Epithelial cell of prostate (primary cell): Measurements from ENCODE around the gene RAB37.

ENCODE experiments used
- DNase-seq: peaks from one replicate; pipeline ENCODE4 v3.0.0-alpha.2; 2011; ENCODE audit warnings: low read depth, low spot score
- H3K27ac ChIP-seq: fragments of 450-650 bp; 2 replicates; pipeline ENCODE4 v1.5.1; 2017; ENCODE audit warnings: mild to moderate bottlenecking

The RAB37 gene, protein sequence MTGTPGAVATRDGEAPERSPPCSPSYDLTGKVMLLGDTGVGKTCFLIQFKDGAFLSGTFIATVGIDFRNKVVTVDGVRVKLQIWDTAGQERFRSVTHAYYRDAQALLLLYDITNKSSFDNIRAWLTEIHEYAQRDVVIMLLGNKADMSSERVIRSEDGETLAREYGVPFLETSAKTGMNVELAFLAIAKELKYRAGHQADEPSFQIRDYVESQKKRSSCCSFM

DNA sequence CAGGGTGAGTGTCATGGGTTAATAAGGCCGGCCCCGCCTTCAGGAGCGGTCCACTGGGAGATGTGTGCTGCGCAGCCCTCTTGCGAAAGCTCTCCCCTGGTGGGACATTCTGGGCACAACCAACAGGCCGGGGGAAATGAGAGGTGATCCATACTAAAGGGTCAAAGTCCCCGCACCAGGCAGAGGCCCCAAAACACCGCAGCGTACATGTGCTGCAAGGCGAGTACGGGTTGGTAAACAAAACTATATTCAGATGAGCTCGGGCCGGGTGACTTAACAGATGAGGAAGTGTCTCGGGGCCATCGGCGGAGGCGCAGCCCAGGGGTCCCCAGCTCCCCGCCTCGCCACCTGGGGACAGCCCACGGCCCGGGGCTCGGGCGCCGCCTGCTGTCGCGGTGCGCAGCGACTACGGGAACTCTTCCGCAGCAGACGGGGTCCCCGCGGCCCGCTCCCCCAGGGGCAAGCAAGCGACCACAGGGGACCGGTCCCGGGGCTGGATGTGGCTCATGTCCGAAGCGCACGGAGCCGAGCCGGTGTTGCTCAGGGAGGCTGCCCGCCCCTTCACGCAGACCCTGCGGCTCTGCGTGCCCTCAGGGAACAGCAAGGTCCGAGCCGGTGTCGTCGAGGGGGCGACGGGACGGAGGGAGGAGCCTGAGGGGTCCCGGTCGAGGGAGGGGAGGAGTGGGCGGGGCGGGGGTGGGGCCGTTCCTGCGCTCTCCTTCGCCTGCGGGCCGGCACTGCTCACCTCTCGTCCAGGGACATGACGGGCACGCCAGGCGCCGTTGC lies at the start of gene RAB37:
Gene RAB37 (plus strand): TSS at position 744 of the 786 bp plus-strand sequence. CDS start 17 bp downstream, at position 761.
- no peak within 1 kb of the TSS for H3K27ac ChIP-seq
- DNase-seq, result no peak

DNA sequence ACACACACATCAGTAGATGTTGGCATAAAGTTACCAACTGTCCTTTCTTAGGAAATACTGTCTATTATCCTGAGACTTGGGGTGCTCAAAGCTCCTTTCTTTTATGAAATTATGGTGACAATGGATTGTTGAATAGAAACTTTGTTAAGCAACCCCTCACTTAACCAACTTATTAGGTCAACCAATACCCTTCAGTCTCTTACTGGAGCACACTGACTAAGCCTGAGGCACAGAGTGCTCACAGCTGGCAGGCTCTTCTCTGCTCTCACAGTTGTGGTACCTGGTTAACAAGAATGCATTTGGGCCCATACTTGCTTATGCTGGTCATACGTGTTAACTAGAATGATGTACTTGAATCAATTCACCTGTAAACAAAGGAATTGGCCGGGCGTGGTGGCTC lies 49.2 kb upstream of the RAB37 start:
- H3K27ac ChIP-seq, result no peak overlapping the region
- no peak for DNase-seq

DNA sequence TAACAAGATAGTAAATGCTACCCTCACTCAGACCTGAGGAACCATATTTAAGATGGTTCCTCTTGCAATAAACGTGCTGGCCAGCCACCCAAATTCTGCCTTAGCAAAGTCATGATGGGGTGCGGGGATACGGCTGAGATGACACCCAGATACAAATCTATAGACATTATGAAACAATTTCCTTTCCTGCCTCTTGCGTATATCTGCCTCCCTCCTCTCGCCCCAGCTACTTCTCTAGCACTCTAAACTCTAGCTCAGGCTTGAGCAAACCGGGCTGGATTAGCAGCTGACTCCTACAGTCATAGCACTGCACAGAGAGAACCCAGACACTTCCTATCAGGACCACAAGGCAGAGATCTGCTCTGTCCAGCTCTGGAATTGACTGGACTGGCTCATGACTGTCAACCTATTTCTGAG lies 46.6 kb upstream of the RAB37 start:
- DNase-seq, result no peak
- H3K27ac ChIP-seq, result no peak overlapping the region

DNA sequence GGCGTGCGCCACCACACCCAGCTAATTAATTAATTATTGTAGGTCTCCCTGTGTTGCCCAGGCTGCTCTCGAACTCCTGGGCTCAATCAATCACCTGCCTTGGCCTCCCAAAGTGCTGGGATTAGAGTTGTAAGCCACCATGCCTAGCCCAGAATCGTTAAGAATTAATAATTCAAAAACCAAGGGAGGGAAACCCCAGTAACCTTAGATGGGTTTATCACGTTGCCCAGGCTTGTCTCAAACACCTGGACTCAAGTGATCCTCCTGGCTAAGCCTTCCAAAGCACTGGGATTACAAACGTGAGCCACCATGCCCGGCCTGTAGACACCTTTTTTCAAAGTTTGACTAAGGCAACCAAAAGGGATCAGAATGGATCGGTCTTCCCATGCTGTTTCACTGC lies 45.9 kb upstream of the RAB37 start:
- DNase-seq, result no peak
- no peak overlapping the region for H3K27ac ChIP-seq

DNA sequence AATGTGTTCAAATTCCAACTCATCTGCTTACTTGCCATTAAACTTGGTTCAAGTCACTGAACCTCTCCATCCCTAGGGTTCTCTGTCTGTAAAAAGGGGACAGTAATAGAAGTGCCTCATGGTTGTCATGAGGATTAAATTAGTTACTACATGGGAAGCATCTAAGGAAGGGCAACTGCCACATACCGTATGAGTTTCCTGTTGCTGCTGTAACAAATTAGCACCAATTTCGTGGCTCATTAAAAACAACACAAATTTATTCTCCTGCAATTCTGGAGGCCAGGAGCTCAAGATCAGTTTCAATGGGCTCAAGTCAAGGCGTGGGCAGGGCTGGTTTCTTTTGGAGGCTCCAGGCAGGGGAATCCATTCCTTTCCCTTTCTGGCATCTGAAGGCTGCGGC lies 43.0 kb upstream of the RAB37 start:
- DNase-seq, result no peak
- no peak overlapping the region for H3K27ac ChIP-seq

DNA sequence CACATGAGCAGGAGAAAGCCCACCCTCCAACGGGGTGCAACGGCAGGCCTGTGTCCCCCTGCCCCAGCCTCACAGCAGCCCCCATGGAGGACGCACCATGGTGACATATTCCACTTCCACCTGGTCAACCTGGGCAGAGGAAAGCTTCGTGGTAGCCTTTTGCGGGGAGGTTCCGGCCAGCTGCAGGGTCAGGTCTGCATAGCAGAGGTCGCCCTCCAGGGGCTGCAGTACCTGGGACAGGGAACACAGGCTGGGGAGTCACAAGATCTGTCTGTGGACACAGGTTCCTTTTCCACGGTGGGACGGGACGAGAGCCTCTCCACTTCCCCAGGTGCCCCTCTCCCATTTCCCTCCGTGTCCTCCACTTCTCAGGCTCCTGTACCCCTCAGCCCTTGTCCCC lies 41.4 kb upstream of the RAB37 start:
- DNase-seq, result no peak

DNA sequence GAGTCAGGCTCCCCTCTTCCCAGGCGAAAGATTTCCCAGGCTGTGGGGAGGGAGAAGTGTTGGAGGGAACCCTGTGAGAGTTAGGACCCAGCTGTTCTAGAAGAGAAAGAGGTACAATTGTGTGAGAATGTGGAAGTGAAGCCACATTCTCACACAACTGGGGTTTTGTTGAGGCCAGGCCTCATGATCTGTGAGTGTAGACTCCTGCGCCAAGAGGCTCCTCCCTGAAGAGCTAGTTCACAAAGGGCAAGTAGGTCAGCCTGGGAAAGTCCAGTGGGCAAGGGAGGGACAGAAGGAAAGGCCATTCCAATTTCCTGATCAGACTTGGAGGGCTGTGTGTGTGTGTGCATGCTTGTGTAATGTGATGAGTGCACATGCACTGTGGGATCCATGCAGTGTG lies 39.5 kb upstream of the RAB37 start:
- no peak for DNase-seq
- H3K27ac ChIP-seq, result no peak overlapping the region

More for the DNA sequence above, 41.4 kb upstream of the RAB37 start:
- no peak overlapping the region for H3K27ac ChIP-seq

DNA sequence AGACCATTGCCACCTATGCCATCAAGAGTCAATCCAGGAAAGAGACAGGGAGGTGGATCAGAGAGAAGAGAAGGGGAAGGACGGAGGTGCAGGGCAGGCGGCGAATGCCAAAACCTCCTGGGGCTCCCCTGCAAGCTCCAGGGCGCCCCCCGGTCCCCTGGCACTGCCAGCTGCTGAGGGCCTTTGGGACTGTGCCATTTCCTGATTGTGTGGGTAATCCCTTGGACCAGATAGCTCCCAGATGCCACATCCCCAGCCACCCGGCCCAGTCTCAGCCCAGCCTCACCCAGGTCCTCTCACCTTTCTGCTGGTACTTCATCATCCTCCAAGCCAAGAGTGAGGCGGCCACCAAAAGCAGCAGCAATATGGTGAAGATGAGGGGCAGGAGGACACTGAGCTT lies 39.0 kb upstream of the RAB37 start:
- no peak for DNase-seq
- no peak overlapping the region for H3K27ac ChIP-seq

DNA sequence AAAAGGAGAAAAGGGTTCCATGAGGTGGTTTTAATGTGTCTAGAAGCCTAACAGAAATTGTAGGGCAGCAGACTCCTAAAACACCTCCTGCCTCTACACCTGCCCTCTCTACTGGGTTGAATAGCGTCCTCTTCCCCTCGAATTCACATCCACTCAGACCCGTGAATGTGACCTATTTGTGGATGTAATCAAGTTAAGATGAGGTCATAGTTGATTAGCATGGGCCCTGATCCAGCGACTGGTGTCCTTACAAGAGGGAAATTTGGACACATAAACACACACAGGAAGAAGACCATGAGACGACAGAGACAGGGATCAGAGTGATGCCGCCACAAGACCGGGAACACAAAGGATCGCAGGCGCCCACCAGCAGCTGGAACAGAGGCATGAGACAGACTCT lies 37.8 kb upstream of the RAB37 start:
- DNase-seq, result no peak
- no peak overlapping the region for H3K27ac ChIP-seq

DNA sequence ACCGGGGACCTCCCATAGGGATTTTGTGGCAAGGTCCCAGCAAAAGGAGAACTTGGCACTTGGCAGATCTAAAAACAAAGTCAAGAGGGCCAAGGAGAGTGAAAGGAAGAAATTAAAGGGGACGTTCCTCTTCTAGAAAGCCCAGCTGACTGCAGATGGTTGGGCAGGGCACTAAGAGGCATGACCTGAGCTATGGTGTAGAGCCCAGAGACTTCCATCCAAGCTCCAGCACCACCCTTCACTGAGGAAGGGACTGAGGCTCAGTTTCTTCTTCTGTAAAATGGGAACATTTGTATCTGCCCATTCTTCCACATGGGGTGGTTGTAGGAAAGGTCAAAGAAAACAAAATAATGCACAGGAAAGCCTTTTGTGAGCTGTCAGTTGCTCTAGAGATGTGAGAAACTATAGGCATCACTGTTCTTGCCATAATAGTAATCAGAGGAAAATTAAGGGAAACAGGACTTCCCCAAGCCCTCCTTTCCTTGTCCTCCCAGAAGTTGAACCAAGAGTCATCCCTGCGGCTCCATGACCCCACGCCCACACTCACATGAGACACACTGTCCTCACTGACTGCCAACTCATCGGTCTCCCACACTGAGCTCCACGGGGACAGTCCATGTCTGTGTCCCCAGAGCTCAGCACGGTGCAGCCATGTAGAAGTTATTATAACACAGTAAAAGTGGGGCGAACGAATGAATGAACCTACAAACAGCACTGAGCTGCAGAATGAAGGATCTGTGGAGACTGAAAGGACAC lies 34.8 kb upstream of the RAB37 start:
- DNase-seq, result no peak
- no peak overlapping the region for H3K27ac ChIP-seq

DNA sequence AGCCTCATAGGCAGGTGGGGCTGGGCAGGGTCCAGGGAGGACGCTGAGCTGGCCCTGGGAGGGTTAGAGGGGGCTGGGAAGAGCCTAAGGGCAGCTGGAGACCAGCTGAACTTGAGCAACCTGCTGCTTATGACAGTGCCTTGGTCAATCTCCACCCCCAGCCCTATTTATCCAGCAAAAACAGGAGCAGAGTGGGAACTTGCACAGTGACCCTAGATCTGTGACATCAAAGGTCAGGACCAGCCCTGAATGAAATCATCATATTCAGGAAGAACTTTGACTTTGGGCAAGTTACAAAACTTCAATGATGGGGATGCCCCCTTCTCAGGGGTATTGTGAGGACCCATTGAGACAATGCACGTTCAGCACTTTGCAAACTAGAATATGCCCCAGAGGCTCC lies 33.7 kb upstream of the RAB37 start:
- no peak overlapping the region for H3K27ac ChIP-seq
- DNase-seq, result no peak

DNA sequence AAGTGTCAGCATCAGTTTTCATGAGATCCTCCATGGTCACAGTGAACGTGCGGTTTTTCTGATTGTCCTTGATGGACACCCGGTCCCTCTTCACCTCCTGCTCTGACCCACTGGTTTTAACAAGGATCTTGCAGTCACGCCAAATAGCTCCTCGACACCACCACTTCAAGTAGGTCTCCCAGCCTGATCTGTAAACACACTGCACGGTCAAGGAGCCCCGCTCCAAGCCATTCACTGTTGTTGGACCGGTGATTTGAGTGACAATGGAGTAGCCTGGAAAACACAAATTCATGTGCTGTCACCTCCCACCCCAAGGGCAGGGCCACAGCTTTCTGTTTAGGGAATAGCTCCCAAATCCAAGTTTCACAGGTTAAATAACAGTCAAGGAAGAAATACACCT lies 32.5 kb upstream of the RAB37 start:
- H3K27ac ChIP-seq, result no peak overlapping the region
- DNase-seq, result no peak

DNA sequence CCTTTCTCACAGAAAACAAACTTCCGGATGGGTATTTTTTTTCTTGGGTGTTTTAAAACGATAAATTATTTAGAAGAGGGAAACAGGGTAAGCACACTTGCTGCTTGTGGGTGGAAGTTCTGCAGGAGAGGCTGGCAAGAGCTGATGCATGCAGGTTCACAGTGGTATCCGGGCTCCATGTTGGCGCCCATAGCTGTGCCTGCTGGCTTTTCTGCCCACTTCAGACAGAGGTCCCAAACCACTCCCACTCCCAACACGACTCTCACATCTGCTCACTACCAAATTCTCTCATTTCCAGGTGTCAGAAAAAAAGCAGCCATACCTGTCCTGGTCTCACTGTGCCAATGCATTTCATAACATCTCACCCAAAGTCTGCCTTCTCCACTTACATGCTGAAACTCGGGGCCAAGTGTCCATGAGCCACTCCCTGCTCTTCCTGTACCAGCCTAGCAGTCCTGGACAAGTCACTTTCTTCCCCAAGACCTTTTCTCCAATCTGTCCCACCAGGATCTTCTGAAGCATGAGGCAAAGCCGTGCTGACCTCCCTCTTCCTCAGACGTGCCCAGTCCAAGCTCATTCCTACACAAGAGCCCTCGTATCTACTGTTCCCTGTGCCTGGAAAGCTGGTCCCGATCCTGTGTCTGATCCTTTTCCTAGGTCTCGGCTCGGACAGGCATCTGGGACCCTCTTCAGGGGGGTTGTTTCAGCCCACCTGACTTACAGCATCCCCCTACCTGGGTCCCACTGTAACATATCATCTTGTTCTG lies 25.8 kb upstream of the RAB37 start:
- DNase-seq, result no peak
- H3K27ac ChIP-seq, result no peak overlapping the region

DNA sequence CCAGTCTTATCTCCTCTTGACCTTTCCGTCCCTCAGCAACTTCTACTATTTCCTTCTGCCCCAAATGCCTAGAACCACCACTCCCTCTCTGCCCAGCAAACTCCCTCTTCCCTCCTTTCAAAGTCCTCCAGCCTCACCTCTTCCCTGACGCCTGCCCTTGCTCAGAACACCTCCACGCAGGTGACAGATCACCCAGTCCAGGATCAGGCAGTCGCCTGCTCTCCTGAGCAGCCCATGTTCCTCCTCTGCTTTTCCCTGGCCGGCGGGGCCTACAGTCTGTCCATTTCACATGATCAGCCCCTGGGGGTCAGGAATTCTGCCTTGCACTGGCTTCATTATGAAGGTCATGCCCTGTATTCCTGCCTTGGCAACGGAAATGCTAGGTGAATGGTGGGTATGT lies 24.8 kb upstream of the RAB37 start:
- H3K27ac ChIP-seq, result no peak overlapping the region
- no peak for DNase-seq

DNA sequence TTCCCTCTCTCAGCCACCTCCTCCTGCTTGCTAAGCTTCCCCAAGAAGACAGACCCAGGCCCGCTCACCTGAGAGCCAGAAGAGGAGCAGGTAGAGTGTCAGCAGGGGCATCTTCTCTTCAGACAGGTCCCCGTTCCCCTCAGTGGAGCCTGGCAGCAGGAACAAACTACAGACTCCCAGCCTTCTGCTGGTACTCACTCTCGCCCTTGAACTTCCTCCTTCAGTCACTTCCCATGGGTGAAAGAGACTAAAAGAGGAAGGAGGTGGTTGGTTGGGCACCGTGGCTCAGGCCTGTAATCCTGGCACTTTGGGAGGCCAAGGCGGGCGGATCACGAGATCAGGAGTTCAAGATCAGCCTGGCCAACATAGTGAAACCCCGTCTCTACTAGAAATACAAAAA lies 24.3 kb upstream of the RAB37 start, which contains the start of gene CD300LF:
Gene CD300LF (minus strand): TSS at position 168 of the 400 bp plus-strand sequence. CDS start 57 bp downstream, at position 111.
- DNase-seq, result no peak
- no peak within 1 kb of the TSS for H3K27ac ChIP-seq

DNA sequence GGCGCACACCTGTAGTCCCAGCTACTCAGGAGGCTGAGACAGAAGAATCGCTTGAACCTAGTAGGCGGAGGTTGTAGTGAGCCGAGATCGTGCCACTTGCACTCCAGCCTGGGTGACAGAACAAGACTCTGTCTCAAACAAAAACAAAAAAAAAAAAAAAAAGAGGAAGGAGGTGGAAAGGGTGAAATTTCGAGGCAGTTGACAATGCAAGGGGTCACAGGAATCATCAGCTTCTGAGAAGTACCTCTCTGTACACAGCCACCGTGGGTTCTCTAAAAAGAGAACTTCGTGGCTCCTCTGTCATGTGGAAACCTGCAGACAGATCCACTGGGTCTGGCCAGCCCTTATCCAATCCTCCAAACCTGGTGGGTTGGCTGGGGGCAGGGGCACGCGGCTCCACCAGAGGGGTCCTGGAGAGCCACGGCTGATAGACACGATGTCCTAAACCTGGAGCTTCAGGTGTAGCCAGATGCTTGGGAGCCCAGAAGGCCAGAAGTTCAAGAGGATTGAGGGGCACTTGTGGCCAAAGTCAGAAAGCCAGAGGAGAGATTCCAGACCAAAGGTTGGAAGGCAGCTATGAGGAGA lies 23.8 kb upstream of the RAB37 start:
- H3K27ac ChIP-seq, result no peak overlapping the region

DNA sequence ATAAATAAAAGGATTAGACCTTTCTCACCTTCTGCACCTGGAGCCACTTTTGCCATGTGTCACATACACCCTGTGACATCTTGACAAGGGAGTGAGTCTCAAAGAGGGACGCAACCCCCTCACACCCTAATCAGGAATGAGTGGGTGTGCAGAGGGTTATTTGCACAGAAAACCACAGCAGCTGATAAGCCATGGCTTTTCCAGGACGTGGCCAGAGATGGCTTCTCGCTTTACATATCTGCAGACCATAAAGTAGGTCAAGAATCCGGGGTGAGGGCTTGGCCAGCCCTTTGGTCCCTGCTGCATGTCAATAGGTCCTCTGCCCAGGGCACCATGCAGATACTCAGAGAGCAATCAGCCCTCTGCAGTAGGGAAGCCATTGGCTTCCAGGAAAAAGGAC lies 21.9 kb upstream of the RAB37 start:
- H3K27ac ChIP-seq, result no peak overlapping the region
- DNase-seq, result no peak

More for the DNA sequence above, 23.8 kb upstream of the RAB37 start:
- DNase-seq, result no peak

DNA sequence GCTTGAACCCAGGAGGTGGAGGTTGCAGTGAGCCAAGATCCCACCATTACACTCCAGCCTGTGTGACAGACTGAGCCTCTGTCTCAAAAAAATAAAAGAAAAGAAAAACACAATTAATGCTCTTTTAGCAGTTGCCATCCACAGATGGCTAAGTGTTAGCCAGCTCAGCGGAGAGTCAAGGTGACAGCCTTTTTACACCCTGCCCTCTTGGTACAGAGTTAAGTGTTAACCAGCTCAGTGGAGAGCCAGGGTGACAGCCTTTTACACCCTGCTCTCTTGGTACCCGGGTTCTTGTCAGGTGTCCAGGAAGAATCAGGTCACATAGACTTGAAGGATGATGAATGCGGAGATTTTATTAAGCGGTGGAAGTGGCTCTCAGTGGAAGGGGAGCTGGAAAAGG lies 16.6 kb upstream of the RAB37 start:
- no peak overlapping the region for H3K27ac ChIP-seq
- no peak for DNase-seq

DNA sequence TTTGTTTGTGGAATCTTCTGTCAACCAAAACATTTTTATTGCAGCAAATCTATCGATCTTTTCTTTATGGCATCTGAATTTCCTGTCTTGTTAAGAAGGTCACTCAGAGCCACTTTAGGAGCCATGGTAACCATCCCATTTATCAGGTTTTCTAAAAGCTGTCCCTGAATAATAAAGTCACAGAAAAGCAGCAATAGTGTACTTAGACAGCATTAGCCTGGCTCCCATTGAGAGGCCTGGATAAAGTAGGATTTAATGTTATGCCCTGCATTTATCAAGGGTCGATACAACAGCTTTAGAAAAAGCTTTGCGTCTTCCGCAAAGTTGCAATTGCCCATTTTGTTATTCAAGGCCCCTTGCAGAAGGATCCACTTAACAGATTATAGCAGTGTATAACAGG lies 14.3 kb upstream of the RAB37 start:
- DNase-seq, result no peak
- H3K27ac ChIP-seq, result no peak overlapping the region

DNA sequence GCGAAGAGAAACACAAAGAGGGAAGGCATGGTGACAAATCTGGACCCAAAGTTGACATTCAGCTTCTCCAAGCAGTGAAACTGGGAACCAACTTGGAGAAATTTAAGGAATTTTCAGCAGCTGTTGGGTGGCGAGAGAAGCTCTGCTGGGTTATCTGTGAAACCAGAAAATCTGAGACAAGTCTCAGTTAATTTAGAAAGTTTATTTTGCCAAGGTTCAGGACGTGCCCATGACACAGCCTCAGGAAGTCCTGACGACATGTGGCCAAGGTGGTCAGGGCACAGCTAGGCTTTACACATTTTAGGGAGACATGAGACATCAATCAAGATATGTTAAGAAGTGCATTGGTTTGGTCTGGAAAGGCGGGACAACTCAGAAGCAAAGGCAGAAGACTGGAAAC lies 13.2 kb upstream of the RAB37 start:
- no peak for DNase-seq
- no peak overlapping the region for H3K27ac ChIP-seq
